K562 (cell line): ENCODE data around the gene UBE3D. TPM values are rescaled to one million over a fixed set of nuclear protein-coding genes. Genes with fewer than 3 reads are reported as not detected.
"Not testable (repeated sequence)": the region's sequence is repeated elsewhere in the genome, so short reads cannot be mapped to it uniquely, and the experiment has no call there.

Experiments
- ATAC-seq: fragments of 200-7000 bp; cut with Tn5 transposase; 3 replicates; pipeline ENCODE4 v1.9.1; 2020; ENCODE audit warnings: moderate library complexity
- BruUV-seq: library from RNA; stranded (reverse); fragments of 400-500 nt; replicated peaks from 2 replicates; lab custom pipeline; 2021; lab: Mats Ljungman, UMichigan
- CTCF ChIA-PET: fragments of 300-600 bp; formaldehyde crosslinking; extraction: SDS; loops from one replicate; lab custom pipeline; 2021; ENCODE audit warnings: low intra/inter-chr PET ratio; lab: Yijun Ruan, JAX
- POLR2A ChIA-PET: fragments of 300-600, 350-650 bp; sonication (Branson Sonifier 250); formaldehyde crosslinking; extraction: SDS; loops from one replicate; lab custom pipeline; 2021; ENCODE audit warnings: antibody characterized with exemption, inconsistent platforms; lab: Yijun Ruan, JAX
- DNase-seq, 4 experiments: peaks; one replicate each; pipeline versions ENCODE4 v3.0.0 to v3.0.0-alpha.2; 2011 to 2018; ENCODE audit warnings: low spot score in 3 of 4, mixed read lengths in 3 of 4; ENCODE audit errors: extremely low read depth in 1 of 4
- FAIRE-seq: peaks from 2 replicates; lab custom pipeline; 2011; peaks lifted over from hg19 to GRCh38; lab: Jason Lieb, UNC
- H2AFZ ChIP-seq: 2 replicates; pipeline ENCODE4 v1.6.0; 2011; ENCODE audit warnings: low read depth, low read length, control low read depth, inconsistent platforms
- H3K27ac ChIP-seq: fragments of 200-600 bp; 3 replicates; pipeline ENCODE4 v1.8.0; 2011; ENCODE audit warnings: low read depth, mild to moderate bottlenecking, control low read depth, inconsistent platforms, low read length, moderate library complexity, mixed read lengths; ENCODE audit errors: extremely low read depth
- H3K27me3 ChIP-seq, 2 experiments: fragments of 300-600 bp in 1 of 2; 2 replicates in 1 of 2; 3 replicates in 1 of 2; pipeline versions ENCODE4 v1.6.0 to v1.8.0; 2011; ENCODE audit warnings: inconsistent platforms in 2 of 2, low read length in 2 of 2, mild to moderate bottlenecking in 1 of 2, mixed read lengths in 1 of 2, moderate library complexity in 1 of 2; ENCODE audit not compliant: control insufficient read depth in 2 of 2, insufficient read depth in 2 of 2
- H3K36me3 ChIP-seq: fragments of 300-600 bp; 3 replicates; pipeline ENCODE4 v1.8.0; 2011; ENCODE audit warnings: mild to moderate bottlenecking, low read length, inconsistent platforms; ENCODE audit not compliant: control insufficient read depth, insufficient read depth
- H3K4me1 ChIP-seq, 2 experiments: fragments of 200-600 bp in 1 of 2; replicated peaks in 1 of 2; 2 replicates in 1 of 2; 3 replicates in 1 of 2; pipeline versions ENCODE4 v1.5.1 to v1.8.0; 2011; ENCODE audit warnings: inconsistent platforms in 2 of 2, low read length in 2 of 2, mild to moderate bottlenecking in 1 of 2, mixed read lengths in 1 of 2, moderate library complexity in 1 of 2; ENCODE audit not compliant: control insufficient read depth in 2 of 2, insufficient read depth in 2 of 2
- H3K4me2 ChIP-seq: 2 replicates; pipeline ENCODE4 v1.6.1; 2011; ENCODE audit warnings: low read length, control low read depth, inconsistent platforms, mixed read lengths; ENCODE audit not compliant: insufficient read depth
- H3K4me3 ChIP-seq: fragments of 200-600 bp; sonication (generic), shearing (Covaris generic); 2 replicates; pipeline ENCODE4 v1.5.1; 2016; ENCODE audit warnings: control low read depth, inconsistent platforms
- H3K79me2 ChIP-seq: fragments of 200-600 bp; 3 replicates; pipeline ENCODE4 v1.8.0; 2011; ENCODE audit warnings: low read length, inconsistent platforms; ENCODE audit not compliant: control insufficient read depth, insufficient read depth
- H3K9ac ChIP-seq, 2 experiments: 2 replicates each; pipeline versions ENCODE4 v1.6.0 to v1.6.1; 2011; ENCODE audit warnings: low read depth in 2 of 2, low read length in 2 of 2, control low read depth in 1 of 2, inconsistent platforms in 1 of 2, mild to moderate bottlenecking in 1 of 2, mixed read lengths in 1 of 2; ENCODE audit not compliant: insufficient read depth in 1 of 2
- H3K9me1 ChIP-seq: one replicate; pipeline ENCODE4 v1.6.0; 2011; ENCODE audit warnings: inconsistent platforms, mild to moderate bottlenecking, low read length, moderate library complexity; ENCODE audit not compliant: control insufficient read depth, insufficient read depth
- H3K9me3 ChIP-seq: replicated peaks from 2 replicates; pipeline ENCODE4 v1.5.1; 2011; ENCODE audit warnings: low read depth, low read length, inconsistent platforms; ENCODE audit not compliant: control insufficient read depth, insufficient read depth
- H4K20me1 ChIP-seq: replicated peaks from 2 replicates; pipeline ENCODE4 v1.6.1; 2011; ENCODE audit warnings: low read length, inconsistent platforms, mixed read lengths; ENCODE audit not compliant: control insufficient read depth, insufficient read depth
- ZNF184 ChIP-seq: sonication (generic); formaldehyde crosslinking; IDR thresholded peaks from 2 replicates; pipeline ENCODE4 v1.5.0; 2020; ENCODE audit warnings: missing genetic modification reagents
- WGBS: fragments of 100-300 bp; shearing (Covaris generic); methylation state at CpG from one replicate; pipeline ENCODE4 v1.1.6; 2016; ENCODE audit warnings: low coverage, mixed read lengths; ENCODE audit not compliant: insufficient coverage; ENCODE audit errors: missing lambda C conversion rate; 5-methylcytosine and 5-hydroxymethylcytosine counted together
- in situ Hi-C: fragments of 300-500 bp; cut with MboI; formaldehyde crosslinking; loops from 4 replicates; pipeline ENCODE4 v1.15.0; 2018; ENCODE audit warnings: inconsistent platforms, mixed read lengths
- intact Hi-C: fragments of 100-400 bp; cut with micrococcal nuclease; formaldehyde crosslinking; loops from 2 replicates; pipeline ENCODE4 v1.14.2; 2022
- polyA plus RNA-seq, 8 experiments: library from polyadenylated mRNA; depleted of rRNA in 4 of 8; stranded (reverse) in 5 of 8; unstranded in 3 of 8; fragments of >200 nt; fragmentation: Nextera tagmentation in 2 of 8; fragmentation: Illumina TruSeq in 1 of 8; extraction: Ambion mirVana in 2 of 8; extraction: Trizol in 1 of 8; gene quantifications; 2 replicates each; pipeline versions ENCODE4 v1.2.1 to v1.2.3, GENCODE V29; 2011 to 2014; ENCODE audit warnings: inconsistent platforms in 1 of 8, missing spikeins in 1 of 8
- total RNA-seq, 7 experiments: library from RNA; depleted of rRNA in 6 of 7; stranded (reverse); fragments of >200 nt in 6 of 7; fragmentation: Illumina TruSeq in 2 of 7; extraction: Trizol in 2 of 7; gene quantifications; 2 replicates each; pipeline versions ENCODE4 v1.2.1 to v1.2.3, GENCODE V29; 2011 to 2021; ENCODE audit warnings: low replicate concordance in 1 of 7
- TF ChIP-seq, protein P1 (sequence below), 2 experiments: fragments of 450-650 bp; IDR thresholded peaks; 2 replicates each; pipeline ENCODE4 v1.6.1; 2018; ENCODE audit warnings: mild to moderate bottlenecking in 2 of 2, low read depth in 1 of 2; ENCODE audit not compliant: partially characterized antibody in 2 of 2

The UBE3D gene
- total and polyA plus RNA-seq, 9 of the 15 experiments (the other 6 are each of a cell fraction or from before 2014, with no cell fraction given), result 9.4 to 17.6 (median 11.9) TPM

- ATAC-seq, result not testable (repeated sequence)
Measured at GRCh38 chr6:82856077-82856476, 209.6 kb downstream of the UBE3D start.

More at GRCh38 chr6:82856077-82856476, 209.6 kb downstream of the UBE3D start:
- in situ Hi-C loops, H3K4me2 ChIP-seq, H3K79me2 ChIP-seq, CTCF ChIA-PET, DNase-seq, H4K20me1 ChIP-seq, intact Hi-C loops, H3K36me3 ChIP-seq, H3K27me3 ChIP-seq, H3K27ac ChIP-seq, H2AFZ ChIP-seq, H3K4me3 ChIP-seq, H3K4me1 ChIP-seq, POLR2A ChIA-PET, H3K9me1 ChIP-seq, H3K9ac ChIP-seq, BruUV-seq, FAIRE-seq, H3K9me3 ChIP-seq: not testable (repeated sequence)
- WGBS, result 7% methylated on average over 3 of the region's 5 CpGs
- peak; percentile 71 for TF ChIP-seq ZNF184 (CRISPR knock-in tag)
- TF ChIP-seq, protein P1, sequence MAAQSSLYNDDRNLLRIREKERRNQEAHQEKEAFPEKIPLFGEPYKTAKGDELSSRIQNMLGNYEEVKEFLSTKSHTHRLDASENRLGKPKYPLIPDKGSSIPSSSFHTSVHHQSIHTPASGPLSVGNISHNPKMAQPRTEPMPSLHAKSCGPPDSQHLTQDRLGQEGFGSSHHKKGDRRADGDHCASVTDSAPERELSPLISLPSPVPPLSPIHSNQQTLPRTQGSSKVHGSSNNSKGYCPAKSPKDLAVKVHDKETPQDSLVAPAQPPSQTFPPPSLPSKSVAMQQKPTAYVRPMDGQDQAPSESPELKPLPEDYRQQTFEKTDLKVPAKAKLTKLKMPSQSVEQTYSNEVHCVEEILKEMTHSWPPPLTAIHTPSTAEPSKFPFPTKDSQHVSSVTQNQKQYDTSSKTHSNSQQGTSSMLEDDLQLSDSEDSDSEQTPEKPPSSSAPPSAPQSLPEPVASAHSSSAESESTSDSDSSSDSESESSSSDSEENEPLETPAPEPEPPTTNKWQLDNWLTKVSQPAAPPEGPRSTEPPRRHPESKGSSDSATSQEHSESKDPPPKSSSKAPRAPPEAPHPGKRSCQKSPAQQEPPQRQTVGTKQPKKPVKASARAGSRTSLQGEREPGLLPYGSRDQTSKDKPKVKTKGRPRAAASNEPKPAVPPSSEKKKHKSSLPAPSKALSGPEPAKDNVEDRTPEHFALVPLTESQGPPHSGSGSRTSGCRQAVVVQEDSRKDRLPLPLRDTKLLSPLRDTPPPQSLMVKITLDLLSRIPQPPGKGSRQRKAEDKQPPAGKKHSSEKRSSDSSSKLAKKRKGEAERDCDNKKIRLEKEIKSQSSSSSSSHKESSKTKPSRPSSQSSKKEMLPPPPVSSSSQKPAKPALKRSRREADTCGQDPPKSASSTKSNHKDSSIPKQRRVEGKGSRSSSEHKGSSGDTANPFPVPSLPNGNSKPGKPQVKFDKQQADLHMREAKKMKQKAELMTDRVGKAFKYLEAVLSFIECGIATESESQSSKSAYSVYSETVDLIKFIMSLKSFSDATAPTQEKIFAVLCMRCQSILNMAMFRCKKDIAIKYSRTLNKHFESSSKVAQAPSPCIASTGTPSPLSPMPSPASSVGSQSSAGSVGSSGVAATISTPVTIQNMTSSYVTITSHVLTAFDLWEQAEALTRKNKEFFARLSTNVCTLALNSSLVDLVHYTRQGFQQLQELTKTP (IDR thresholded peaks at IDR 0.05; ENCODE audit: low read depth in 1 of 2, partially characterized antibody in 2 of 2), result peak in 1 of 2 experiments; percentile 94
